GM19455 (cell line): ENCODE results near the gene TNNT3.
"Not testable (repeated sequence)": the region's sequence is repeated elsewhere in the genome, so short reads cannot be mapped to it uniquely, and the experiment has no call there.

Experiments
- ATAC-seq: cut with Tn5 transposase; IDR thresholded peaks from one replicate; pipeline ENCODE4 v1.9.1; 2021; ENCODE audit not compliant: unreplicated experiment

Gene TNNT3

DNA sequence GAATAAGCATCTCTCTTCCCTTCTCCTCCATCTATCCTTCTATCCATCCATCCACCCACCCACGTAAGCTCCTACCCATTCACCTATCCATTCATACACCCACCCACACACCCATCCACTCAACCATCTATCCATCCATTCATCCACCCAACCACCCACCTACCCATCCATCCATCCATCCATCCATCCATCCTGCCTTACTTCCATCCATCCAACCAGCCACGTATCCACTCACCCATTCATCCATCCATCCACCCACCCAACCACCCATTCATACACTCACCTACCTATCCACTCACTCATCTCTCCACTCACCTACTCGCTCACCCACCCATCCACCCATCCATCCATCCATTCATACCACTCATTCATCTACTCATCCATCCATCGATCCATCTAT, 13.2 kb downstream of the TNNT3 start:
- ATAC-seq, result no peak

DNA sequence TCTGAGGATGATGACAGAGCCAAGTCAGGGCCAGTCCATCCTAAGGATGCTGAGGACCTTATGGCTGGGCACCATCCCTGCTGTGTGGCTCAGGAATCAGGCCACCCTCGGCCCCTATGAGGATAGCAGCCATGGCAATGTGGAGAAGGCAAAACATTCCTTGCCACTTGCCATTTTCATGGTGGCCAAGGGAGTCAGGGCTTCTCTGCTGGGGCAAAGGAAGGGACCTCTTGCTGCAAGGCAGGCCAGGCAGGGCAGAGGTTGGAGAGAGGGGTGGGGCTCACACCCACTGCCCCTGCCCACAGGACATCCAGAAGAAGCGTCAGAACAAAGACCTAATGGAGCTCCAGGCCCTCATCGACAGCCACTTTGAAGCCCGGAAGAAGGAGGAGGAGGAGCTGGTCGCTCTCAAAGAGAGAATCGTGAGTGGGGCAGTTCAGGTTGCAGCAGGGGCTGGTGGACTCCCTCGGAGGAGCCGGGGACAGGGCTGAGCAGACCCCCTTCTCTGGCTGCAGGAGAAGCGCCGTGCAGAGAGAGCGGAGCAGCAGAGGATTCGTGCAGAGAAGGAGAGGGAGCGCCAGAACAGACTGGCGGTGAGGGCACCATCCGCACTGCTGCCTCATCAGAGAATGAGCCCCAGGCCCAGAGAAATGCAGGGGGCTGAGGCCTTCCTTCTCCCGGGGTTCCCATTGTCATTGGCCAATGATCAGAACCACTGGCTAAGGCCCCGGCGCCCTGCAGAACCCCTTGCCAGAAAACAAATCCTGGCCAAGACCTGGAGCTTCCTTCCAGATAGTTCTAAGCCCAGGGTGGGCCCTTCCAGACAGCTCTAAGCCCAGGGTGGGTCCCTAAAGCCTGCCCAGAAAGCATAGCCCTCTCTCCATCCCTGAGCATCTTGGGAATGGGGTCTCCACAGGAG, 14.2 kb downstream of the TNNT3 start:
- ATAC-seq, result no peak

DNA sequence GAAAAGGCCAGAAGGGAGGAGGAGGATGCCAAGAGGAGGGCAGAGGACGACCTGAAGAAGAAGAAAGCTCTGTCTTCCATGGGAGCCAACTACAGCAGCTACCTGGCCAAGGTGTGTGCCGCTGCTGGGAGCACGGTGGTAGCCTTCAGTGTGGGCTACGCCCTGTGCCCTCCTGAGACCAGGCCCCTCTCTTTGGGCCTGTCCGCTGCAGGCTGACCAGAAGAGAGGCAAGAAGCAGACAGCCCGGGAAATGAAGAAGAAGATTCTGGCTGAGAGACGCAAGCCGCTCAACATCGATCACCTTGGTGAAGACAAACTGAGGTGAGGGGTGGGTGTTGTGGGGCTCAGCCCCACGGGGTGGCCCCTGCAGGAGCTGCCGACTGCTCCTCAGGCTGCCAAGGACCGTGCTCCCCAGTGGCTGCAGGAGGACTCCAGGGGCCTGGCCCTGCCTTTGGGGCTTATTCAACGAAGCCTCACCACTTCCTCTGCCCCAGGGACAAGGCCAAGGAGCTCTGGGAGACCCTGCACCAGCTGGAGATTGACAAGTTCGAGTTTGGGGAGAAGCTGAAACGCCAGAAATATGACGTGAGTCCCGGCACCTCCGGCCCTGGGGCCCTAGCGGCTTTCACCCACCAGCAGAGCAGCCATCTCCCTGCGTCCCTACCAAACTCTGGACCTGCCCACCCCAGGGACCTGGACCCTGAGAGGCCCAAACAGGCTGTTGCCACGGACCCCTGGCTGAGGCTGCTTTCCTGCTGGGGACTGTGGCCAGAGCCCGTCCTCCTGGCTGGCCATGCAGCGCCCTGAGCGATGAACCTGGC, 15.0 kb downstream of the TNNT3 start:
- ATAC-seq, result no peak

DNA sequence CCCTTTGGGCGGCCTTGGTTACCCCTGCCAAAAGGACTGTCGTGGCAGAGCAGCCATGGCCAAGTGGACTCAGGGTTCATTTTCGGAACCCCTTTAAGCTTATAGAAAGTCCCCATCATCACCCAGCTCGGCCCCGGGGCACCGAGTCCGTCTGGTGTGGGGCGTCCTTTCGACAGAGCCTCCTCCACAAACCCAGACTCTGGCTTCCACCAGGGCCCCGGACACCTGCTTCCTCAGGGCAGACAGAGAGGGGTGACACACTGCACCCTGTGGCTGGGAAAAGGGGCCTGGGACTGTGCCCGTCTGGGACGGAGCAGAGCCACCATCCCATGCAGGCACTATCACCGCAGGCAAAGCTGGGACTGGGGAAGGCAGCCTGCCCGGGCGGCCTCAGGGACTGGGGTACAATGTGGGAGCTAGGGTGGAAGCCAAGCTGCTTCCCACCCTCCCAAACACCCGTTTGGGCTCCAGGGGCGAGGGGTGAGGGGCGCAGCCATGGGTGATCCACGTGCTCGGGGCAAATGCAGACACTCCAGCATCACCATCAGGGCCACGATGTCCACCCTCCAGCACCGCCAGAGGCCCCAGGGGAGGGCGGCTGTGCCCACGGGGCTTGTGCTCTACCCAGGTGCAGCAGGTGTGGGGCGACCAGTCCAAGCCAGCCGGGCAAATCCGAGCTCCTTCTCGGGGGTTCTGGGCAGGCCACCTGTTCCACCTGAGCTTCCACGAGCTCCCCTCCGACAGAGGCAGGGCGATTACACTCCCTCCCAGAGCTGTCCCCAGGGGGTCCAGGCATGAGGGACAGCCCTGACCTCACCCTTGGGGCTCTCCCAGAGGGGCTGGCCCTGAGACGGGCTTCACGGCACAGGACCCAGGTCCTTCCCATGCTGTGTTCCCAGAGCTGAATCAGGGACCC, 15.9 kb downstream of the TNNT3 start:
- no peak for ATAC-seq

DNA sequence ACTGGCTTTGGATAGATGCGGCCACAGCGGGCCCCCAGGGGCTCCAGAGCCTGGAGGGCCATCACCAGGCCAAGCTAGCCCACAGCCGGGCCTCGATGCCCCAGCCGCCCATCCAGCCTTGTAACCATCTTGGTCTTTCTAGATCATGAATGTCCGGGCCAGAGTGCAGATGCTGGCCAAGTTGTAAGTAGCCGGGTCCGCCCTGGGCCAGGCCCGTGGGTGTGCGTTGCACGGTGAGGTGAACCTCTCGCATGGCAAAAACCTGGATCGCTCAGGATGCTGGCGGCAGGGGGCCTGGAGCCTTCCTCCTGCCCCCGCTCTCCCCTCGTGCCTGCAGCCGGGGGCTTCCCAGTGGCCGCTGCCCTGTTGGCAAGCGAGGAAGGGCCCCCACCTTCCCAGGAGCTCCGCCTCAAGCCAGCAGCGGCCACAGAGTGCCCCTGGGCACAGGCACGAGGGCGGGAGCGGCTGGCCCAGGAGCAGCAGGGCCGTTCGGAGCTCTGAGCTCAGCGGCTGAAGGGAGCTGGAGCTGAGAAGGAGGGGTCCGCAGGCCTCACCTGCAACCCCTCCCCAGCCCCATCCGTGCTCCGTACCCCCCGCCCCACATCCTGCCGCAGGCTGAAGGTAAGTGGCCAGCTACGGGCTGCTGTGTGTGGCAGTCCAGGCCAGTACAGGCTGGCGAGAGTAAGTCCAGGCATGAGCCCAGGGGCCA, 16.7 kb downstream of the TNNT3 start:
- ATAC-seq, result no peak

DNA sequence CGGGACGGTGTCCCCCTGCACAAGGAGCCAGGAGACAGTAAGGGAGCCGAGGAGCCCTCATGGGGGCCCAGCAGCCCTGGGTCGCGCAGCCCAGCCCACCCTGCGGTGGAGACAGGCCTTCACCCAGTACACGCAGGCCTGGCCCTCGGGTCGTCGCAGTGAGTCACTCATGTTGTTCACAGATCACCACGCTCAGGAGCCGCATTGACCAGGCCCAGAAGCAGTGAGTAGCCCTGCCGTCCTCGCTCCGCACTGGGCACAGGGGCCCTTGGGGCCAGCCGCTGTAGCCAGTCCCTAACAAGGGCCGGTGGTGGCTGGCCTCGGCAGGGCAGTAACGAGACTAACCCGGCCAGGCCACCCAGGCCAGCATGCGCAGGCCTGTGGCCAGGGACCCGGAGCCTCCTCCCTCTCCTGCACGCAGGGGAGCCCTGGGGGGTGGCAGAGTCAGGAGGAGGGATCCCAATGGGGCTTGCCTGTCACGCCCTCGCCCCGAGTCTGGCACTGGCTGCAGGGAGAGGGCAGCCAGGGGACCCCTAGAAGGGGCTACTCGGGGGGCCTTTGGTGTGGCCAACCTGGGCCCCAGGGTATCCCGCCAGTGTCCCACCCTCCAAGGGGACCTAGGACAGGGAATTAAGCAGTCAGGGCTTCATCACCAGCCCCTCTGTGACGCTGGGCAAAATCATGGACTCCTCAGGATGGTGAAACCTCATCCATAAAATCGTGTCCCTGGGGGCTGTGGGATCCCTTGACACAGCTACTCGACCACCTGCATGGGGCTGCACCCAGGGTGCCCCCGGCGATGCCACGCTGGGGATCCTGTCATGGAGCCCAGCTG, 17.5 kb downstream of the TNNT3 start:
- no peak for ATAC-seq

DNA sequence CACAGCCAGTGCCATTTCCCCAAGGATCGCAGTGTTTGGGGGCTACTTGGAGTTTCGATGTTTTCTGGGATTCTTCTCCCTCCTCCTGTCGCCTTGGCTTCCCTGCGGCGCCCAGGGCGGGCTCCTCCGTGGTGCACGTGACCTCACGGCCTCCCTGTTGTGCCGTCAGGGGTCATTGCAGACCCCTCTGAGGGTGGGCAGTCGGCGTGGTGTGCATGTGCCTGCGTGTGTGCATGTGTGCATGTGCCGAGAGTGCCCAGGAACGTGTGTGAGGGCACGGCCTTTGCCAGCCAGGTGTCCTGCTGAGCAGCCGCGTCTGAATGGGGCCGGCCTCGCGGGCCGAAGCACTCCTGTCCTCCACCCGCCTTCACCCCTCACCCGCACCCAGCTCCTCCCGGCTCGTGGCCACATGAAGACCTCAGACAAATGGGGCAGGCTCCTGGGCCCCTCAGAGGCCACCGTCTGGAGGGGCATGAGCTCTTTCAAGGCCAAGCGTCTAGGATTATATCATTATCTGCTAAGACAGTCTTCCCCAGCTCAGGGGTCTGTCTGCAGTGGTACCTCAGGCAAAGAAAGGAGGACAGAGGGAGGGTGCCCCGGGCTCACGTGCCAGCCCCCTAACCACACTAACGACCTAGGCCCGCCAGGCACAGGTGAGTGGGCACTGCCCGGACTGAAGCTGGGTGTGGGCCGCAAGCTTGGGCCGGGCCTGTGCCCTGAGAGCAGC, 18.3 kb downstream of the TNNT3 start:
- ATAC-seq, result no peak

DNA sequence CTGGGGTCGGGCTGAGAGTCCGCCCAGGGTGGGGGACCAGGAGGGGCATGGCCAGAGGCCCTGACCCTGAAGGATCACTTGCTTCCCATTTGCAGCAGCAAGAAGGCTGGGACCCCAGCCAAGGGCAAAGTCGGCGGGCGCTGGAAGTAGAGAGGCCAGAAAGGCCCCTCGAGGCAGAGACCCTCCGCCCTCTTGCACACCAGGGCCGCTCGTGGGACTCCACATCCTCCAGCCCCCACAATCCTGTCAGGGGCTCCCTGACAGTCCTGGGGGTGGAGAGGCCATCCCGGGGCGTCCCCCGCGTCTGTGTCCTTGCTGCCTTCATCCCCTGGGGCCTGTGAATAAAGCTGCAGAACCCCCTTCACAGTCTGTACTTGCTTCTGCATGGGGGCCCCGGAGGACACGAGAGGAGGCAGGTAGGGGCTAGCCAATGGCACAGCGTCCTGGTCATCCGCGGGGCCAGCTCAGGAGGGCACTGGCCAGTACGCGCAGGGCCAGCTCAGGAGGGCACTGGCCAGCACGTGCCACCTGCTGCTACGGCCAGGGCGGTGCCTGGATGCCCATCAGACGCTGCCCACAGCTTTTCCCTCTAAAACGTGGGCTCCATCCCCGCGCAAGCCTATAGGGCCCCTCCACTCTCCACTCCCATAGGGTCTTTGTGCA, 19.0 kb downstream of the TNNT3 start:
- no peak for ATAC-seq

DNA sequence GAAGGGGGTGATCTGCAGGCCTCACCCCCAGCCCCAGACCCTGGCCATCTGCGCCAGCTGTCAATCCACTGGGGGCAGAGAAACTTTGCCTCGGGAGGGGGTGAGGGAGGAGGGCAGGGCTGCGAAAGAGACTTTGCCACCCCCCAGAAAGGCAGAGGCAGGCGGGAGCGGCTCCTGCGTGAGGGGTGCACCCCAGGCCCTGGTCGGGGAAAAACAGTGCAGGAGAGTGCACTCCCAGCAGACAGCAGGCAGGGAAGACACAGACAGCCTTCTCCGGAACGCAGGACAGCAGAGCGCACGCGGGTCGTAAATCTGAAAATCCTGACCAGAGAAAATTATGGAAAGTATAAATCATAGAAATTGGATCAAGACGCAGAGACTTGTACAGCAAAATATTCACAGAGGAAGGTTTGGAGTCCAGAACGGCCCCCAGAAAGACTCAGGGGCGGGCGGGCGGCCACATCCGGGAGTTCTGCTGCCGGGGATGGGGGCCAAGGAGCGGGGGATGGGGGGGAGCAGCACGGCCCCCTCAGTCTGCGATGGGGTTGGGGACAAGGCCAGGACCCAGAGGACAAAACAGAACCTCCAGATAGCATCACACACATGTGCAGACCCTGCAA, 19.6 kb downstream of the TNNT3 start:
- no peak for ATAC-seq

DNA sequence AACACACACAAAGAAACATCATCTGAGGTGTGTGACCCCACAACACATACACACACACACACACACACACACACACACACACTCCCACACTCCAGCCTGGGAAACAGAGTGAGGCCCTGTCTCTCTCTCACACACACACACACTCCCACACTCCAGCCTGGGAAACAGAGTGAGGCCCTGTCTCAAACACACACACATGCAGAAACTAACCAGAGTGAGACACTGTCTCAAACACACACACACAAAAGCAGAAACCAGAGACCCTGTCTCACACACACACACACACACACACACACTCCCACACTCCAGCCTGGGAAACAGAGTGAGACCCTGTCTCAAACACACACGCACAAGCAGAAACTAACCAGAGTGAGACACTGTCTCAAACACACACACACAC, 20.3 kb downstream of the TNNT3 start:
- not testable (repeated sequence) for ATAC-seq

DNA sequence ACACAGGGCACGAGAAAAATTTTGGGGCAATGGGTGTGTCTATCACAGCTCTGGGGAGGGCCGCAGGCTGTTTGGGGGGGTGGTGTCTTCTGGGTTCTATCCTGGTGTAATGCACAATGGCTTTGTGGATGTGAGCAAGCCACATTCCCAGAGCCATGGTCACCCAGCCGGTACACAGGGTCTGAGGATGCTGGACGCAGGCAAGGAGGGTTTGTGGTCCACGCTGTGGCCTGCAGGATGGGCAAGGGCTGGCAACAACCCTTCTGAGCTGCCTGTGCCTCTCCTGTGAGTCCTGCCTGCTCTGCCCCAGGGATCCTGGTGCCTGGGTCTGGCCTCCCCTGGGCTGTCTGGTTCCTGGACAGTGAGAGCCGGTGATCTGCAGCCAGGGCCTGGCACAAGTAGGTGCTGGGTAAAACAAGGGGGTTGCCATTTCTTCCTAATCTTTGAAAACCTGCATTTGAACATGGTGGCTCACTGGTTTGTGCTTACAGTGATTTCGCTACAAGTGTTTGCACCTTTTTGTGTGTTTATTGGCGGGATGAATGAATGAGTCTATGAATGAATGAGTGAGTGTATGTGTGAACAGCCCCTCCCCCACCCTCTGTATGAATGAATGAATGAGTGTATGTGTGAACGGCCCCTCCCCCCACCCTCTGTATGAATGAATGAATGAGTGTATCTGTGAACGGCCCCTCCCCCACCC, 23.2 kb downstream of the TNNT3 start:
- ATAC-seq, result no peak

DNA sequence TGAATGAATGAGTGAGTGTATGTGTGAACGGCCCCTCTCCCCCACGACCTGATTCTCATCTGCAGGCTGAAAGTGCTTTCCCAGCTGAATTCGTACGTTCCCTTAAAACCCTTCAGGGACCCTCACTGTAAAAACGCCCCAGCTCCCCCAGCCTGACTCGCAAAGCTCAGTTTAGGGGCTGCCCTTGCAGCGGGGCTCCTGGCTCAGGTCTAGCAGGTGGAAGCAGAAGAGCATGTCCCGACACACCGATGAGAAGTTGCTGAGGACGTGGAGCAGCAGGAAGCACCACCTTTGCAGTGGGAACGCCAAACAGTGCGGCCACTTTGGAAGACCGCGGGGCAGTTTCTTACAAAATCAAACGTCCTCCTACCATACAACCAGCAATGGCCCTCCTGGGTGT, 24.1 kb downstream of the TNNT3 start:
- ATAC-seq, result no peak

DNA sequence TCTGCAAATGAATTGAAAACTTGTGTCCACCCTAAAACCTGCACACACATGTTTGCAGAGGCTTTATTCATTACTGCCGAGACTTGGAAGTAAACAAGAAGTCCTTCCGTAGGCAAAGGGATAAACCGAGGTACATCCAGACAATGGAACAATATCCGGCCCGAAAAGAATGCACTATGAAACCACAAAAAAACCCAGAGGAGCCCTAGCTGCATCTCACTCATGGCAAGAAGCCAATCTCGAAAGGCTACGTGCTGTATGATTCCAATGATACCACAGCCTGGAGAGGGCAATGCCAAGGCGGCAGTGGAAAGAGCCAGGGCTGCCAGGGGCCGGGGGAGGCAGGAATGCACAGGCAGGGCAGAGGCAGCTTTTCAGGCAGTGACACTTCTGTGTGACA, 24.5 kb downstream of the TNNT3 start:
- no peak for ATAC-seq

DNA sequence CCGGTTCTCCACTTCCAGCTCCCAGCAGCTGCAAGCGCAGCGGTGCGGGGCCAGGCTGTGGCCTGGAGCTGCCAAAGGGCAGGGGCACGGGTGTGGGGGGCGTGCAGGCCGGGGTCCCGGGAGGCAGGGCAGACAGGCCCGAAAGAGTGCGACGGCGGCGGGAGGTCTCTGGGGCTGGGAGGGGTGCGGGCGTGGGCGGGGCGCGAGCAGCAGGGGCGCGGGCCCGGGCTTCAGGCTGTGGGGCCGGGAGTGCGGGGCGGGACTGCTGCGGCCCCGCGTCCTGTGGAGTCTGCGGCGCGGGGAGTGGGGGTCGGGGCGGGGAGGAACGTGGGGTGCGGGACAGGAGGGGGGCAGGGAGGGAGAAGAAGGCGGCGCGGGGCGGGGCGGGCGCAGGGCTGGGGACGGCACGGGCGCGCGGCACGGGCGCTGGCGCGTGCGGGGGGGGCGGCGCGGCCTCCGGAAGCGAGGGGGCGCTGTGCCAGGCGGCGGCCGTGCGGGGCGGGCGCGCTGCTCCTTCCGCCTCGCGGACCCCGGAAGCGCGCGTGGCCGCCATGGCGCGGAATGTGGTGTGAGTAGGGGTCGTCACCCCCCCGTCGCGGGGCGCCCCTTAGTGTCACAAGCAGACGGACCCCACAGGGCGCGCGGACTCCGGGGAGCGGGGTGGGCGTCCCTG, 27.4 kb downstream of the TNNT3 start, which contains the start of gene MRPL23:
TSS of gene MRPL23 (plus strand) at position 521 of the 673 bp plus-strand sequence. CDS start at position 552, 31 bp downstream.
- no peak for ATAC-seq

DNA sequence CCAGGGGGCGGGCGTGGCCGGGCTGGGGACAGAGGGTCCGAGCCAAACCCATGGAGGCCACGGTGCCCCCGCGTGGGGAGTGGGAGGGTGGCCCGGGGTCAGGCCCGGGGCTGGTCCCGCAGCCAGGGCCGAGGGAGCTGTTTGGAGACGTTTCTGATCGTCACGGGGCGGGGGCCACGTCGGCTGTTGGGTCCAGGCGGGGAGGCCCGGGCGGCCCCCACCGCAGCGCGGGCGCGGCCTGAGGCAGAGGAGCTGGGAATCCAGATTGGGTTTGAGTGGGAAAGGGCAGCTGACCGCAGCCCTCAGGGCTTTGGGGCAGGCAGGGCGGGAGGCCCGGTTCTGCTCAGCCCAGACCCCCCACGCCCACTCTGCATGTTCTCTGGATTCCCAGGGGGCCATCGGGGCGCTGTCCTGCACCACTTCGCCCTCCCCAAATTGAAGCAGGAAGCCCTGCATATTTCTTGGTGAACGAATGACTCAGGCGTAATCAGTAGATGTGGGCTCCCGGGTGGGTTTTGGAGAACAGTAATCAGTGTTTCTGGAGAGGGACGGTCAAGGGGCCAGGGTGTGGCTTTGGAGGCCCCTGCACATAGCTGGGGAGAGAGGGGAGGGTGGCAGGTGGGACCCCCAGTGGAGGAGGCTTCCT, 28.2 kb downstream of the TNNT3 start:
- no peak for ATAC-seq

DNA sequence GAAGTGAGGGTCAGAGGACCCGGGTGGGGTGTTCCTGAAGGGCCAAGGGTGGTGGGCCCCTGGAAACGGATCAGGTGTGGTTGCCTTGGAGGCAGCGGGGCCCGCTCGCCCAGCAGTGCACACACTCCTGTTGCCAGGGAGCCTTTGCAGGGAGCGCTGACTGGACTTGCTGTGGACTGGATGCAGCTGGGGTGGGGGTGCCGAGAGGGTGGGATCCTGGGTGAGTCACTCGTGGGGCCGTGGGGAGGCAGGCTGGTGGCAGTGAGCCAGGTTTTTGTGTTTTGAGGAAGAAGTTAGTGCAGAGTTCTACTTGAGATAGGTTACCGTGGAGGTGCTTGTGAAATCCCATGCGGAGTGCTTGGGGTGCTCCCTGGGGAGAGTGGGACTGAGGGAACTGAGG, 28.9 kb downstream of the TNNT3 start:
- no peak for ATAC-seq
